ENCODE data around the gene ATG101. TPM values are rescaled to one million over a fixed set of nuclear protein-coding genes. Genes with fewer than 3 reads are reported as not detected.

Gene ATG101
- polyA plus RNA-seq, 1 of the 3 experiments (the other 2 are of a cell fraction) = 160 TPM

GRCh38 chr12:52033446-52034140 is 36.2 kb upstream of the ATG101 start:
- peak overlapping the region; percentile 68 to 71 for H3K27ac ChIP-seq (ENCODE audit: low read depth in 2 of 2, low read length in 1 of 2)
- DNase-seq = no peak
- no peaks in the 10 kb centered on the region for H3K9me3 ChIP-seq
- no peak overlapping the region for H2AFZ ChIP-seq (ENCODE audit: low read depth)
- H3K9ac ChIP-seq = peak overlapping the region; percentile 44
- 92% methylated on average over 13 of the region's 13 CpGs for WGBS (ENCODE audit: low lambda C conversion rate)
- no peaks in the 10 kb centered on the region for H3K27me3 ChIP-seq (ENCODE audit: insufficient read depth)
- H3K4me2 ChIP-seq = peak overlapping the region; percentile 69
- no peak for TF ChIP-seq FOSL2 (IDR thresholded peaks at IDR 0.05; ENCODE audit: borderline replicate concordance, low read depth)
- TF ChIP-seq EZH2phosphoT487 (IDR thresholded peaks at IDR 0.05; ENCODE audit: borderline replicate concordance, low read depth) = no peak
- TF ChIP-seq CHD2 (IDR thresholded peaks at IDR 0.05; ENCODE audit: low read length, partially characterized antibody) = no peak
- TF ChIP-seq SIN3A (IDR thresholded peaks at IDR 0.05; ENCODE audit: borderline replicate concordance, low read depth, low read length) = no peak
- TF ChIP-seq RXRA (IDR thresholded peaks at IDR 0.05; ENCODE audit: borderline replicate concordance, low read depth) = no peak
- no peak for TF ChIP-seq USF1 (IDR thresholded peaks at IDR 0.05; ENCODE audit: borderline replicate concordance, low read depth)
- no peak for TF ChIP-seq ZBTB33 (IDR thresholded peaks at IDR 0.05; ENCODE audit: borderline replicate concordance, low read depth)
- TF ChIP-seq REST (IDR thresholded peaks at IDR 0.05; ENCODE audit: low read depth, low read length) = no peak
- no peak for TF ChIP-seq ELF1 (IDR thresholded peaks at IDR 0.05)
- no peak for TF ChIP-seq SMC3 (IDR thresholded peaks at IDR 0.05; ENCODE audit: low read depth, low read length)
- no peak for TF ChIP-seq POLR2AphosphoS5 (IDR thresholded peaks at IDR 0.05; ENCODE audit: low read depth, low read length)
- no peak for TF ChIP-seq MXI1 (IDR thresholded peaks at IDR 0.05; ENCODE audit: low read depth, low read length)
- TF ChIP-seq JUND (IDR thresholded peaks at IDR 0.05) = no peak
- no peak for TF ChIP-seq TEAD4 (IDR thresholded peaks at IDR 0.05; ENCODE audit: borderline replicate concordance, insufficient read depth)
- TF ChIP-seq IRF3 (IDR thresholded peaks at IDR 0.05; ENCODE audit: low read depth, low read length) = no peak
- no peak for TF ChIP-seq USF2 (IDR thresholded peaks at IDR 0.05; ENCODE audit: borderline replicate concordance, low read depth, low read length)
- no peaks in the 10 kb centered on the region for H3K36me3 ChIP-seq (replicated peaks in 1 of 2; ENCODE audit: control insufficient read depth in 1 of 2, insufficient read depth in 2 of 2, low read length in 1 of 2)
- no peaks in the 10 kb centered on the region for H4K20me1 ChIP-seq (ENCODE audit: insufficient read depth)
- peaks cover 14% of the 10 kb centered on the region for H3K79me2 ChIP-seq (ENCODE audit: insufficient read depth)
- ChIA-PET POLR2A (interaction anchor here (0.7 to 1.4 kb wide), 7 partner anchors 11 to 1346 kb away, joined by 3 to 10 read pairs (median 3); partner anchors contain the start of genes ATG101 and SP1), CTCF (interaction anchor here (0.9 to 30.2 kb wide), 6 partner anchors 7 to 58 kb away, joined by 3 to 949 read pairs (median 104); partner anchors contain the start of genes ATG101, NR4A1 and SMIM41)
- peaks cover 6 to 30% of the 10 kb centered on the region in 2 experiments; a peak in 3 of 4 replicates for H3K4me1 ChIP-seq (ENCODE audit: control insufficient read depth in 1 of 2, insufficient read depth in 2 of 2, low read depth in 1 of 2, low read length in 1 of 2)
- no peaks in the 10 kb centered on the region for H3K9me2 ChIP-seq
- peaks cover 13% of the 10 kb centered on the region for H3F3A ChIP-seq (replicated peaks; ENCODE audit: insufficient read depth)
- H3K4me3 ChIP-seq (ENCODE audit: low read depth in 2 of 2, low read length in 1 of 2) = peak overlapping the region in 1 of 2 experiments; percentile 23; a peak in 3 of 4 replicates

All from SK-N-SH (cell line).